Adipose tissue (tissue), 3 donors: ENCODE data around the gene GLDN. TPM values are rescaled to one million over a fixed set of nuclear protein-coding genes. Genes with fewer than 3 reads are reported as not detected.

Source experiments
- H3K27ac ChIP-seq: one replicate; pipeline ENCODE4 v1.5.1; 2013; ENCODE audit warnings: low read depth, low read length
- WGBS, 3 donors: extraction: QIAGEN DNeasy Blood & Tissue Kit; methylation state at CpG; one replicate each; pipeline ENCODE4 v1.1.7; 2013; 5-methylcytosine and 5-hydroxymethylcytosine counted together
- polyA plus RNA-seq, 3 donors: library from polyadenylated mRNA; stranded (reverse); fragments of 200-250 nt; gene quantifications; one replicate each; pipeline ENCODE4 v1.2.3, GENCODE V29; 2013
- donor health status: healthy with polysubstance abuse.
- donor health status: Bipolar disorder and iron deficiency.
- donor health status: healthy.

The GLDN gene
- polyA plus RNA-seq, 3 donors = 0.54 to 6.6 (median 2.5) TPM

DNA sequence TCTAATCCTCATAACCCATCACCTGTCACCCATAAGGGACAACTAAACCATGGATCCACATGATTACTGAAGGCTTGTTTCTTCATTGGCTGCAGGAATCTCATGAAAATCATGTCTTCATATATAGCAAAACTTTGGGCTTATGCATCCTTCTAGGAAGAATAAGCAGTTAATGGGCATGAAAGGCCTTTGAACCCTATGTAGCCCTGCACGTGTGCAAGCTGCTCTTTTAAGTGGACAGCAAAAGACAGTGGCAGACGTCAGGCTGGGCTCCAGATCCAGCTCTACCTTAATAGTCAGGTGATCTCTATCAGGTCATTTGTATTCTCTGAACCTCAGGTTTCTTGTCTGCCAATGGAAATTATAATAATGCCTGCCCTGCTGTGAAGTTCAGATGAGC, 21.9 kb upstream of the GLDN start:
- 75 to 87% (median 83%) methylated on average over 2 of the region's 2 CpGs for WGBS, 3 donors
- H3K27ac ChIP-seq = no peak overlapping the region

DNA sequence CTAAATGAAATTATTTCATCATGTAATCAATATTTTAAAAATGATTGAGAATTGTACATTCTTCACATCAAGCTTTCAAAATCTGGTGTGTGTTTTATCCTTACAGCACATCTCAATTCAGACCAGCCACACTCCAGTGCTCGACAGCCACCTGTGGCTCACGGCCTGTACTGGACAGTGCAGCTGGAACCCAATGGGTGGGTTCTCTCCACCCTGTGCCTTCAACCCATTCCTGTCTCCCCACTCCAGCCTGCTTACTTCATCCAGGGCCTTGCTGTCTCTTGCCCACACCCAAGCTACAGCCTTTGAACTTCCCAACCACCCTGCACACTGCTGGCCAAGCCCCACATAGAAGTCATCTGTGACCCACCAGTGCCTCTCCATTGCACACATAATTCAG, 20.6 kb upstream of the GLDN start:
- no peak overlapping the region for H3K27ac ChIP-seq
- 93 to 100% (median 98%) methylated on average over 2 of the region's 2 CpGs for WGBS, 3 donors

DNA sequence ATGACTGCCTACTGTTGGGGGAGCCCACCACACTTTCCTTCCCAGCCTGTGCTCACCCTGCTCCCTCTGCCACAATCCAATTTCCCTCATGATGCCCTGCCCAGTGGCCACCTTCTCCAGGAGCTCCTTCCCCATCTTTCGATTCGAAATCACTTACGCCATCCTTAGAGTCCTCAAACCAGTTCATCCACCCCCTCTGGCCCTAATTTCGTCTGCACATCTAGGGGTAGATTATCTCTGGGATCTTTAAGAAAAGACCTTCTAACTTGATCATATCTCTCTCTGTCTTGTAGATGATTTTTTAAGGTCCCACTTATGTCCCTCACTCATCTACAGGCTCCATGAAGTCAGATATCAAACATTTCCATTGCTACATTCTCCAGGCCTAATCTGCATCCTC, 20.1 kb upstream of the GLDN start:
- 69 to 75% (median 71%) methylated on average over 4 of the region's 4 CpGs for WGBS, 3 donors
- H3K27ac ChIP-seq = no peak overlapping the region

DNA sequence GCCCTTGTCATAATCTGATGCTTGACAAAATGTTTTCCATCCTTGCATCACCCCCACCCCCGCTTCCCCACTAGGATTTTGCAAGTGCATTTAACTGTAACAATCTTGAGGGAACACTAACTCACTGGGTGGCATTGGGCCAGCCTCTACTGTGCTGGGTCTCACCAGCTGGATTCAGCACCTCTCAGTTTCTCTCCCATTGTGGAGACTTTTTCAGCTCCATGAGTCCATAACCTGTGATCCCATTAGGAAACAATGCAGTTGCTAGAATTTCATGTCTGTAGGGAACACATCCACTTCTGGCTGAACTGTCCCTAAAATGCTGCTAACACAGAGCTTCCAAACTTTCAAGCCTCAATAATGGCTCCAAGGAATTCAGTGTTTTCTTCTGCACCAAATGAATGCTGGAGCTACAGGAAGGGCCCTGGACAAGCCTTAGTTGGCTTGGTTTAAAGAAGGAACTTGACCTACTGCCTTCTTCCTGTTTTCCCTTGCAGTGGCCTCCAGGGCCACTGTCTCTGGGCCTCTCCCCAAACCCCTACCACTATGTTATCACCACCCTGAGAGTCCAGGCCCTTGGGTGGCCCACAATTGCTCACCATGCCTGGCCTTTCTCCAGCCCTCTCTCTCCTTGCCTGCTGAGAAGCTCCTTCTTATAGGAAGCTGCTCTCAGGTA, 18.7 kb upstream of the GLDN start:
- no peak overlapping the region for H3K27ac ChIP-seq
- WGBS, 3 donors = 50 to 100% (median 53%) methylated on average over 1 of the region's 1 CpG

DNA sequence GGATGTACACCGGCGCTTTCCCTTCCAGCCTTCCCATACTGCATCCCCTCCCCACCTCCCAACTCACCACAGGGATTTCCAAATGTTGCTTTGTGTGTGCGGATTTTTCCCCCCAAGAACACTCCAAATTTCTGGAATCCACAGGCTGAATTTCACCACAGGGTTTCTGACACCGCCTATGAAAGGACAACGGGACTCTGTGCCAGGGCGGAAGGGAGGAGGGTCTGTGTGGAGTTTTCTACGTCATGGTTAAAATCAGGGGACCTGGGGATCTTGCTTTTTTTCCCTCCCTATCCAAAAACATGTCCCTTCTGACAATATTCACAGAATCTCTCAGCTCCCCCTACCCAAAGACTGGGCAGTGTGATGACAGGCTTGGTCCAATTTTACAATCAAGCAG, 17.7 kb upstream of the GLDN start:
- no peak overlapping the region for H3K27ac ChIP-seq
- WGBS, 3 donors = 85 to 86% (median 85%) methylated on average over 7 of the region's 7 CpGs

DNA sequence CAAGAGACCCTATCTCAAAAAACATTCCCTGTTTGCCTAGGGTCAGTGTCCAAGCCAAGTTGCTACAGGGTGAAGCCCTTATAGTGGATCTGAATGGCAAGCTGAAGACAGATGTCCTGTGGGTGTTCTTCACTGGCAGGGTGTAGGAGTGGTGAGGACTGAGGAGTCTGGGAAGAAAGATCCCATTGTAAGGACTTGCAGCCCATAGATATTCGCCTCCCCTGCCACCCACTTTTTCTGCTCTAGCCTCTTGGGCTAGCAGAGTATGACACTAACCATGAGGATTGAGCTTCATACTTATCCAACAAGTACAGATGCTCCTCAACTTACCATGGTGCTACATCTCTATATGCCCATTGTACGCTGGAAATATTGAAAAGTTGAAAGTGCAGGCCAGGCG, 16.3 kb upstream of the GLDN start:
- 93 to 97% (median 95%) methylated on average over 3 of the region's 3 CpGs for WGBS, 3 donors
- H3K27ac ChIP-seq = no peak overlapping the region

DNA sequence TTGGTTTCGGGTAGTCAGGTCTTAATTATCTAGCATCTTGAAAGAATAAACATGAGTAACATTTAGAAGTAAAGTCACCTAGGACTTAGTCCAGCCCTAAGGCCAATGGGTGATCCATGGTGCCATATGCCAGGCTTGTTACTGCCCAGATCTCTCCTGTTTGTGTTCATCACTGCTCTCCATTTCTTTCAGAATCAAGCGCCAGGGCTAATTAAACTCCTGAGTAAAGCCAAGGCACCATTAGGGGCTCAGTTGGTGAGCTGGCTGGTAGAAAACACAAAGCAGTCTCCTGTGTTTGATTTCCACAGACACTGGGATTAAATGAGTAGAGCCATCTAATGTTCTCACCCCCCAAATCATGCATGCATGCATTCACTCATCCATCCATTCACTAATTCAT, 14.4 kb upstream of the GLDN start:
- no peak overlapping the region for H3K27ac ChIP-seq
- WGBS, 3 donors = 95 to 98% (median 98%) methylated on average over 2 of the region's 2 CpGs

DNA sequence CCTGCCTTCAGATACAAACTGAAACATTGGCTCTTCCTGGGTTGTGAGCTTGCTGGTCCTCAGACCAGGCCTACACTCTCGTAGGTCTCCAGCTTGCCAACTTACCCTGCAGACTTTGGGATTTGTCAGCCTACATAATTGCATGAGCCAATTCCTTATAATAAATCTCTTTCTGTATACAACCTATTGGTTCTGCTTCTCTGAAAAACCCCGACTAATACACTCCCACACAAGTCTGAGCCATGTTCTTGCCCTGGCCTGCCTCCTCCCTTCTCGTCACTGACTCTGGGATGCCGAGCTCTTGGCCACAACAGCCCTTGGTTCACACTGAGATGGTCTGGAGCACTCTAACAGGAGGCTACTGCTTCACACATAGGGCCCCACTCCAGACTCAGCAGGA, 12.5 kb upstream of the GLDN start:
- 86 to 97% (median 91%) methylated on average over 4 of the region's 4 CpGs for WGBS, 3 donors
- no peak overlapping the region for H3K27ac ChIP-seq

DNA sequence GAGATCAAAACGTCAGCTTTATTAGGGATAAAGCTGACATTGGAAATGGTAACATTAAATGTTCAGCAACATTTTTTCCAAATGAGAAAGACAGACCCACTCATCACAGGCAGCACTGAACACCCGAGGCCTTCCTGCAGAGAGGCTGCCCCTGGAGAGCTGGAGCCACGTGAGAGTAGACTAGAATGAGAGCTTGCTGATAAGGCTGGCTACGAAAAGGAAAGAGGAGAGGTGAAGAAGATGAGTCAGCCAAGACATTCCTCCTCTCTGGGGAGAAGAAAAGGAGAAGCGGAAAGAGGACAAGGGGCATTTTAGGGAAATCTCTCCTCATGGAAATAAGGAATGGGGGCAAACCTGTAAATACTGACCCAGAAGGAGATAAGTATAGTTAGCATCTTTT, 10.3 kb upstream of the GLDN start:
- WGBS, 3 donors = 61 to 67% (median 63%) methylated on average over 5 of the region's 5 CpGs
- no peak overlapping the region for H3K27ac ChIP-seq

DNA sequence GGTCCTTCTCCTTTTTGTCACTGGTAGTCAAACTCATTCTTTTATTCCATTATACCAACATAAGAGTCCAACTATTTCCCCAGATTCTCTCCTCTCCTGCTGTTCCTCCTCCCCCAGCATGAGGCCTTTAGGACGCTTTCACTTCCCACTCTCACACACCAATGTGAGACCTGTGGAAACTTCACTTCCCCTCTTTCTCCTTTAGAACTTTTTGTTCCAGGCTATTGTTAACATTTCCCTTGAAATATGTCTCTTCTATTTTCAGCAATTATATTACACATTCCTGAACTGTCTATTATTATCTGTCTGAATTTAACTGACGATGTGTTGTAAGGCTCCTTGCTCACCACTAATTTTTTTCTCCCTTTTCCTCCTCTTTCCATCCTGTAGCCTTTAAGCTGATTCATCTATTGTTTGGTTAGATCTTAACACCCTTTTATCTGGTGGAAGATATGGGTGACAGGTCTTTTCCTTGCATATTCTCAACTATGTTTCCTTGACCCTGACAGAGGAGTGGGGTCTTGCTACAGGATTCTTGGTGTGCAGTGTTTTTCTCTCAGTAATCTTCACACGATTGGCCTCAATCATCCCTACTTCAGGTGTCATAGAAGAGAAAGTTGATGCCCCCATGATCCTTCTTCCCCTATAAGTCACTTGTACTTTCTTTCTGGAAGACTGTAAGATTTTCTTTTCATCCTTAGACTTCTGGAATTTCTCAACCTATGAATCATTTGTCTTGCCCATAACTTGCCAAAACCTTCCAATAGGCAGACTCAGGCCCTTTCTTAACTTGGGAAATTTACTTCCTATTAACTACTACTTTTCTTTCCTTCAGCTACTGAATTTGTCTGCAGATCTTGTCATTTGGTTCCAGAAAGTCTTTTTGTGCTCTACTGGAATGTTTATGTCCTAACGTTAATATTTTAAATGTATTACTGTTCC, 9.0 kb upstream of the GLDN start:
- no peak overlapping the region for H3K27ac ChIP-seq
- 66 to 86% (median 70%) methylated on average over 4 of the region's 4 CpGs for WGBS, 3 donors

DNA sequence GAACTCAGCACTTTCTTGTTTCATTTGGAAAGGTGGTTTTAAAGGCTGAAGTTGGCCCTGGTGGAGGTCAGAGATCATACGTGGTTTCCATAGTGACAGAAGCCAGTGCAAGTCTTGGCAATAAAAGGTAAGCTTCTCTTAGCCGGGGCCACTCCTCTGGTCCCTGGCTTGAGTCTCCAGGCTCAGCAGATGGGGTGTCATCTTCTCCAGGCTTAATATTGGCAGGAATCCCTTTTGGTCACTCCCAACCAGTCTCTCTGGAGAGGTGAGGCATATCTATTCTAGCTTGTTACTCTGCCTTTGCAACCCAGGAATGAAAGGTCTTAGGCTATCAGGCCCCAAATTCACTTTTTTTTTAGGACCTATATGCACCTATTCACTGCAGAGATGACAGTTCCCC, 7.9 kb upstream of the GLDN start:
- no peak overlapping the region for H3K27ac ChIP-seq
- 75 to 88% (median 76%) methylated on average over 2 of the region's 2 CpGs for WGBS, 3 donors

DNA sequence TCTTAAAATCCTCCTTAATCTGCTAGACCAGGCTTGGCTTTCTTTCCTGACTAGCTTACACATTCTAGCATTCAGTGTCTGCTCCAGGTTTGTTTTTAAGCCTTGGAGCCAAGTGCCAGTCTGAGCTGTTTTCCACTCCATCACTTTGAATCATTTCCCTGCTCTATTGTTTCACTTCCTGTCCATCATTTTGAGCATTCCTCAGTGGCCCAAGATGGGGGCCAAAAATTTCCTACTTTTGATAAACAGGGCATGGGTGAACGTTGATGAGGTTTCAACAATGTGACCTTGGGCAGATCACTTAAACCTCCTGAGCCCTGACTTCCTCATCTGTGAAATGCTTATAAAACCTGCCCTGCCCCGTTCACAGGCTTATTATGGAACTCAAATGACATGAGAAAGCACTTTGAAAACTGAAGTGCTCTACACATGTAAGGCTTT, 7.4 kb upstream of the GLDN start:
- H3K27ac ChIP-seq = no peak overlapping the region
- WGBS, 3 donors = 20 to 39% (median 25%) methylated on average over 2 of the region's 2 CpGs

DNA sequence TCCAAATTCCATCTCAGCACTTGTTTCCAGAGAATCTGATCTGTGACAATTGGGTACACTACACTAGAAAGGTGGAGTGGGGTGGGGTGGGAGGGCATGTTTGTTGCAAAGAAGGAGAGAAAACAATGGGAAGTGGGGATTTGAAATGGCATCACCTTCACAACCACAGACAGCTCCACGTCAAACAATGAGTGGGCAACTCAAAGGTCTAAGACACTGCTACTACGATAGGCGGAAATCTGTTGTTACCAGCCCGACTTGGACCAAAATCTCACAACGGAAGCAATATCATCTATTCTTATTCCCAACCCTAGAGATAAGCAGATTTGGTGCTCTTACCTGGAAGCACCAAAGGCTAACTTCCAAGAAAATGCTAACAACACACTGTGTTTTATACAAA, 6.4 kb upstream of the GLDN start:
- 84 to 97% (median 91%) methylated on average over 5 of the region's 5 CpGs for WGBS, 3 donors
- no peak overlapping the region for H3K27ac ChIP-seq

DNA sequence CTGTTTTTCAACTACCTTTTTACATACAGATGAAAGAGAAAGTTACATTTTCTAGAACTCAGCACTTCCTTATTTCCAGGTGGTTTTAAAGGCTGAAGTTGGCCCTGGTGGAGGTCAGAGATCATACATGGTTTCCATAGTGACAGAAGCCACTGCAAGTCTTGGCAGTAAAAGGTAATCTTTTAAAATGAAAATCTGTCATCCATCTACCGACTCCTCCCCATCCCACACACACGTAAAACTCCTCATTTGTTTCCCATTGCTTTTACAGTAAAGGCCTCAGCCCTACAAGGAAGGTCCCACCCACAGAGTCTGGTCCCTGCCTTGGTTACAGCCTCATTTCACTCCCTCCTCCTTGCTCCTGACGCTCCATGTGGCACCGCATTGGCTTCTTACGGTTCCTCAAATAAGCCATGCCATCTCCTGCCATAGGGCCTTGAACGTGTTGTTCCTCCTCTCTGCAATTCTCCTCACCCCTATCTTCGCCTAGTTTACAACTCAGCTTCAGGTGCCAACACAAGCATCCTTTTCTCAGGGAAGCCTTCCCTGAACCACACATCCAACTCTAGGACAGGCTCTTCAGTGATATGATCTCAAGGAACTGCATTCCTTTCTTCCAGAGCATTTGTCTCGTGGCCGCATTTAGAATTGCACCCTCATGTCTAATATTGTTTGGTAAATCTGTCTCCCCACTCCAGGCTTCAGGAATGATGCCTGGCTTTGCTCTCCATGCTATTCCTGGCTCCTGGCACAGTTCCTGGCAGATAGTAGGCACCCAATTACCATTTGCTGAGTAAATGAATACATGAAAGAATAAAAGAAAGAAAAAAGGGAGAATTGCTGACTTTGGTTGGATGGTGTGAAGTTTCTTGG, 5.7 kb upstream of the GLDN start:
- no peak overlapping the region for H3K27ac ChIP-seq
- WGBS, 3 donors = 79 to 89% (median 86%) methylated on average over 9 of the region's 9 CpGs

DNA sequence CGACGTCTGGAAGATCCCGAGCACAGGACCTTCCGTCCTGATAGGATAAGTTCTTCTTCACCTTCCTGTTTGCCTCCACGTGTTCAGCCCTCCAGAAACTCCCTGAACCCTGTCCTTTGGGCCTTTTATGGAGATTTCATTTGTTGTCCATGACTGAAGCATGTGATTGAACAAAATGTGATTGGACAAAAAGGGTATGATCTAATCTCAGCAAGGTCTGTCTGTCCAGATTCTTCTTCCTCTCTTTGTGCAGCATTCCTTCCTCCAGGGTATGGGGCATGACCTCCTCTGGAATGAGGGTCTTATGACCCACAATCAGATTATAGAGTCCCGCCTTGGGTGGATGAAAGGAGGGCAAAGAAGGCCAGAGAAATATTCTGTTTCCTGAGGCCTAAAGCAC, 3.0 kb upstream of the GLDN start, which contains the start of gene CYP19A1:
CYP19A1 (minus strand) TSS at position 101 of the 400 bp plus-strand sequence. CDS start 95,684 bp downstream, outside the sequence.
- H3K27ac ChIP-seq = no peak within 1 kb of the TSS
- WGBS, 3 donors = 93 to 94% (median 93%) methylated on average over 6 of the region's 6 CpGs

DNA sequence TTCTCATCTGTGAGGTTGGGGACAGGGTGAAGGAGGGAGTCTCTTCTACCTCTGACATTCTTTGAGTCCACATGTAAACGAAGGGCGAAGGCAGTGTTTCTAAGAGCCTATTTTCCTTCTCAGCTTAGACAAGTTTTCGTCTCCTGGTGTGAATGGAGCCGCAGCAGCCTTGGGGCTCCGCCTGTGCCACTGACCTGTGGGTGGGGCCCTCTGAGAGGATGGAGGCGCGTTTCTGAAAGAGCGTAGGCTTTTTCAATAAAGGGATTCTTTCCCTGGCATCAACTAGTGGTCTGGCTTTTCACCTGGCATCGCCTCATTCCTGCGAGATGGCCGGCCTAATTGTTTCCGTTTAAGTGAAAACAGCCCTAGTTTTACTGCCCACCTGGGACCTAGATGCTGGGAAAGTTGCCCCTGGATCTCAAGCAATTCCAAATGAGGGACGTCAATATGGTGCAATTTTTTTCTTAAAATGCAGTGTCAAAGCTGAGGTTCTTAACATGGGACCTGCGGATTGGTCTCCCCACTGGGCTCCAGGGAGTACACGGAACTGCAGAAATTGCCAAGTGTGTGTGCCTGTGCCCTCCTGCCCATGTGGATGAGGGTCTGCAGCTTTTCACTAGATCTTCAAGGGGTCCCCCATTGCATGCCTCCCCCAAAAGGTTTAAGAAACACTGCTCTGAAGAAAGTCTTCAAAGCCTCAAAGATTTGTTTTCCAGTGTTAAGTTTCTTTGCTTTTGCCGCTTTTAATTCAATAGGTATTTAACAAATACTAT, 958 bp downstream of the GLDN start:
- 40 to 56% (median 55%) methylated on average over 16 of the region's 16 CpGs for WGBS, 3 donors

DNA sequence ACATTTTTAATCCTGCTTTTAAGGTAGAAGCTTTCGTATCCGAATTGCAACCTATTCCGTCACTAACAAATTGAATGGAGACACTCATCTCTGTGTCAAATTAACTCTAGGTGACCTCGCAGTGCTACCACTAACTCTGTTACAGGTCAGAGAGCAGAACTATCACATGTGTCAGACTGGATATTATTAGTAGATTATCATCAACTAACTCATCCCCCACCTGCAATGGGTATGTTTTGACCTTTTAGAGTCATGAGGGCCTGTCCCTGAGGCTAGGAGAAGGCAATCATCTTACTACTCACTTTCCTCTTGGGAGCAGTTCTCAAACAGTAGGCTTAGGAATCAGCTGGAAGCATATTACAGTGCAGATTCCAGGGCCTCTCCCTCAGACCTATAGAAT, 2.0 kb downstream of the GLDN start:
- 94 to 96% (median 95%) methylated on average over 4 of the region's 4 CpGs for WGBS, 3 donors
- no peak overlapping the region for H3K27ac ChIP-seq

More for the DNA sequence above, 958 bp downstream of the GLDN start:
- no peak overlapping the region for H3K27ac ChIP-seq

DNA sequence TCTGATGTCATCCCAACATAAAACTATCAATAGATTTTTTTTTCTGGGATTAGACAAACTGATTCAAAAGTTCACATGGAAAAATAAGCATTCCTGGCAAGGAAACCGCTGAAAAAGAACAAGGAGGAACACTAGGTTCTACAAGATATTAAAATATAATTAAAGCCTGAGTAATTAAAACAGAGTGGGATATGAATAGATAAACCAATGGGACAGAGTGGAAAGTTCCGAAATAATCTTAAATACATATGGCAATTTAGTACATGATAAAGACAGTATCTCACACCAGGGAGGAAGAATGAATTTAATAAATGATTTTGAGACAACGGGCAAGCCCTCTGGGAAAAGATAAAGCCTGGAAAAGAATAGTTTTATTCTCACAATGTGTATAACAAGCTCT, 4.7 kb downstream of the GLDN start:
- H3K27ac ChIP-seq = no peak overlapping the region
- 55 to 60% (median 58%) methylated on average over 3 of the region's 3 CpGs for WGBS, 3 donors
